ENCODE results near the gene RYR3.

GRCh38 chr15:33680336-33680735, 369.6 kb downstream of the RYR3 start:
- no peak for TF ChIP-seq CTCF (conservative IDR thresholded peaks at IDR 0.05 in 1 of 2, IDR thresholded peaks at IDR 0.05 in 1 of 2; ENCODE audit: low read depth in 1 of 2, low read length in 2 of 2)
- no peak for TF ChIP-seq EZH2 (IDR thresholded peaks at IDR 0.05; ENCODE audit: low read length, missing control alignments)
